Right renal cortex interstitium (tissue), 3 donors: ENCODE data around the gene PFKP. TPM values are rescaled to one million over a fixed set of nuclear protein-coding genes. Genes with fewer than 3 reads are reported as not detected.

Experiments
- DNase-seq, 3 donors: peaks; one replicate each; pipeline ENCODE4 v3.0.0-alpha.2; 2013; ENCODE audit warnings: low read depth in 3 of 3, low spot score in 2 of 3
- polyA plus RNA-seq, 3 donors: library from polyadenylated mRNA; unstranded; fragments of 120-200 nt; gene quantifications; one replicate each; pipeline ENCODE4 v1.2.1, GENCODE V29; 2013; ENCODE audit not compliant: insufficient read length in 3 of 3

Gene PFKP
- polyA plus RNA-seq, 3 donors = 21.7 to 24.2 (median 22.4) TPM

DNA sequence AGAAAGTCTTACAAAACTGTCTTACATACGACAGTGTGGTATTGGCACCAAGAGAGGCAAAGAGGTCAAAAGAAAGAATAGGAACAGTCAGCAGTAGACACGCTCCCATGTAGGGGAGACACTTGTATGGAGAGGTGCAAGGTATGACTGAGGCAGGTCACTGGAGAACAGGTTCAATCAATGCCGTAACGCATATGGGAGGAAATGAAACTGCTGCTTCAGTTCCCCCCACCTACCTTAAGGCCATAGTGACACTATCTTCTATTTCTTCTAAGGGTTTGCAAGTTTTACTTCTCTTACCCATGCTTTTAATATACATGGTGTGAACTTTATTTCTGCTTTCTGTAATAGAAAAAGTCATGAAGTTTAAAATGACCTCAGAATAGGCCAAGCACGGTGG, 110.7 kb downstream of the PFKP start:
- no peak for DNase-seq

DNA sequence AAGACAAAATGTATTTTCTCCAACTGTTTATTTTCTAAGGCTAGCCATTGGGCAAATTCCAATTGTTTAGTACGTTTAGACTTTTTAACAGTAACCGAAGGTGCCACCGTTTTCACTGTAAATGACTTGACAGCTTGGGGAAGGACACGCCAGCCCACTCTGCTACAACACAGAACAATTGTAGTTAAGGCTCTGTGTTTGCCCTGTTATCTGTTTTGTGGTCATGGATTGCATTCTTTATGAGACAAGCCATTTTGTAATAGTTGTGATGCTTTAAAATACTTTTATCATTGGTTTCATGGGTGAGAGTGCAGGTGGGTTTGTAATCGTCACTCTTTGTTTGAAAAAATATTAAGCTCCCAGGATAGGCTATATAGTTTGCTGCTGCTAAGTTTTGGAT, 111.8 kb downstream of the PFKP start:
- DNase-seq = no peak

DNA sequence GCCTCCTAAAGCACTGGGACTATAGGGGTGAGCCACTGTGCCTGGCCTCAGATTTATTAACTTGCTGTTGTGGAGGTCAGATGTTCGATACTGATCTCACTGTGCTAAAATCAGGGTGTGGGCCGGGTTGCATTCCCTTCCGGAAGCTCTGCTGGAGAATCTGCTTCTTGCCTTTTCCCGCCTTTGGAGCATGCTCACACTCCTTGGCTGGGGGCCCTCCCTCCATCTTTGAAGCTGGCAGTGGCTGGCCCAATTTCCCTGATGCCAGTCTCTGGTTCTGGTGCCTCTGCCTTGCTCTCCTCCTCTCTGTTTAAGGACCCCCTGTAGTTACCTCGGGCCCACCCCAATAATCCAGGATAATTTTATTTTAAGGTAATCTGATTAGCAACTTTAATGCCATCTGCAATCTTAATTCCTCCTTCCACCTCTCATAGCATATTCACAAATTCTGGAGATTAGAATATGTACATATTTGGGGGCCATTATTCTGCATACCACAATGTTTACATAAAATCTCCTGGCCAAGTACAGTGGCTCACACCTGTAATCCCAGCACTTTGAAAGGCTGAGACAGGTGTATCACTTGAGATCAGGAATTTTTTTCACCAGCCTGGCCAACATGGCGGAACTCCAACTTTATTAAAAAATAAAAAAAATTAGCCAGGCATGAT, 113.1 kb downstream of the PFKP start:
- no peak for DNase-seq

DNA sequence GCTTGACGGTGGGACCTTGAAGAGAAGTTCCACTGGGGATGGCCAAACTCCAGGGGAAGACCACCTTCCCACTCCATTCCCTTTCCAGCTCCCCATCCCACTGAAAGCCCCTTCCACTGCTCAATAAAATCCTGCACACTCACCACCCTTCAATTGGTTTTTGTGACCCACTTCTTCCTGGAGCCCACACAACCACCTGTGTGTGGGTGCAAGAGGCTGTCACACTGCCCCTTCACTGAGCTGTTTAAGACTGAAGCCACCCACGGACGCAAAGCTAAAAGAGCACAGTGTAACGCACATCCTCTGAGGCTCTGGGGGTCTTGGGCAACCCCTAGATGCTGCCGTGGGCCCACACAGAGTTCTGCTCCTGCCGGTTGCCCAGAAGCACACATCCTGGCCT, 118.0 kb downstream of the PFKP start:
- no peak for DNase-seq

DNA sequence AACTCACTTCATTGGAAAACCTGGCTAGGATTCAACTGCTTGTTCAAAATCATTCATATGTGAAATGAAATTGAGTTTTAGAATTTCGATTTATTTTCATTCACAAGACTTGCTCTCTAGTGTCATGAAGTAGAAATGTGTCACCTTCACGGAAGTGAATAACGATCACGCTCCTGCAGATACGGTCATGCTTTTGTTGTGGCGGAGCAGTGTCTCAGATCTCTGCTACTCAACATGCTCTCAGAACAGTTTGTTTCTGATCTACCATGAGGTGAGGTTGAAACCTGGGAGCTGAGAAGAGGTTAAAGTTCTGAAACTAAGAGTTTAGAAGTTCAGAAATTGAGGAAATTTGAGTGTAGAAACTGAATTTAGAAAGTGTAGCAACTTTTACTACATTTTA, 119.0 kb downstream of the PFKP start:
- no peak for DNase-seq

Other genes with a start within 250 kb of the PFKP start
- 10 to 100 TPM; 47.5 to 68.1 (median 58.5) TPM for gene PITRM1, start 105.2 kb downstream of the PFKP start, polyA plus RNA-seq